ENCODE results near the gene EEPD1.

The EEPD1 gene

DNA sequence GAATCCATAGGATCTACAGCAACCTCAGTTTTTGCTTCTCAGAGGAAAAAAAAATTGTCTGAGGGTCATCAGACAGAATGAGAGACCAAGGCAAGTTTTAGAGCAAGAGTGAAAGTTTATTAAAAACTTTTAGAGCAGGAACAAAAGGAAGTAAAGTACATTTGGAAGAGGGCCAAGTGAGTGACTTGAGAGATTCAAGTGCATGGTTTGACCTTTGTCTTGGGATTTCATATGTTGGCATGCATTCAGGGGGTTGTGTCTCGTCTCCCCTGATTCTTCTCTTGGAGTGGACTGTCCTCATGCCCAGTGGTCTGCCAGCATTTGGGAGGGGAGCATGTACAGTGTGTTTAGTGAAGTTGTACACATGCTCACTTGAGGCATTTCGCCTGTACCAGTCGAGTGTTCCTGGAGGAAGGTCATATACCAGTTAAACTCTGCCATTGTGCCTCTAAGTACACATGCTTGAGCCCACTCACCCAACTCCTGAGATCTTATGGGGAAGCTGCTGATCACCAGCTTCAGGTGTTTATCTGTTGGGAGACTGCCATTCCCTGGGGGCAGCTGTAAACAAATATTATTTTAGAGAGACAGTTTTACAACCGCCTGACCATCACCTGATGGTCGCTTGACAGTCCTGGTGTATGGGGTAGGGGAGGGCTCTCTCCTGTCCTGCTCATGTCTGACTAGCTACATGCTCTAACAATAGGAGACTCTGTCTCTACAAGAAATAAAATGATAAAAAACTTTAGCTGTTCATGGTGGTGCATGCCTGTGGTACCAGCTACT, 109.4 kb downstream of the EEPD1 start:
- no peak for DNase-seq

- no peak for DNase-seq
These were observed 110.0 kb downstream of the EEPD1 start for GRCh38 chr7:36263095-36263484.

GRCh38 chr7:36264123-36264801, 111.2 kb downstream of the EEPD1 start:
- DNase-seq, result no peak

GRCh38 chr7:36264913-36265516, 112.0 kb downstream of the EEPD1 start:
- DNase-seq, result no peak

DNA sequence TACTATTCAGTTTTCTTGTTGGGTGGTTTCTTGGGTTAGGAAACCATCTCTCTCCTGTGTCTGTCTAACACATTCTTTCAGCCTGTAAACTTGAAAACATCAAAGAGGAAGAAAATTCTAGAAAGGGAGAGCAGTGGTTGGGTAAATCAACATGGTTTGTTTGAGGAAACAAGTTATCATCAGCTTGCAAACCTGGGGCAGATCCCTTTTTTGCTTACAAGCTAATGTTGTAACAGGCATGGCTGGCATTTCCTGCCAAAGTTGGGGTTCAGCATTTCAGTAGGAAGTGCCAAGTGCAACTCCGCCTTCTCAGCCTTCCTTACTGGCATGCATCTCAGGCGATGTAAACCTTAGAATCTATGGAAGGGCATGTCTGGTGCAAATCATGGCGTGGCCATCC, 112.6 kb downstream of the EEPD1 start:
- no peak for DNase-seq

DNA sequence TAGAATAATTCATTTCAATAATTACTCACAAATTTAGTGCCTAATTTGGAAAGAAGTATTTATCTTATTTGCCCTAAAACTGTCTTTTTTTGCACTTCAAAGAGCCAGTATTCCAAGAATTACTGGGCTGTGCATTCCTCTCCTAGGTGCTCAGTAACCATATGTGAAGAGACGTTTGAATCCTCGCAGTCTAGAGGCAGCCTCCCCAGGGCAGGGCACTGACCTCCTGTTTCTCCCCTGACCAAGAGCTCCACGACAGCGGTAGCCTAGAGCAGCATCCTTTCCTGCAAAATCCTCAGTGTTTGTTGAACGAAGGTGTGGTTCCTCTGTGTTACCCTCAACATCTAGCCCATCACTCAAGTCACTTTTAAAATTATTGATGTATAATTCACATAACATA, 113.1 kb downstream of the EEPD1 start:
- DNase-seq, result no peak

GRCh38 chr7:36266683-36267082, 113.6 kb downstream of the EEPD1 start:
- no peak for DNase-seq

- DNase-seq, result no peak
These were observed 119.1 kb downstream of the EEPD1 start for GRCh38 chr7:36272211-36272566.

- no peak for DNase-seq
These were observed 119.7 kb downstream of the EEPD1 start for GRCh38 chr7:36272567-36273269.

- DNase-seq, result no peak
These were observed 120.8 kb downstream of the EEPD1 start for GRCh38 chr7:36273836-36274235.

DNA sequence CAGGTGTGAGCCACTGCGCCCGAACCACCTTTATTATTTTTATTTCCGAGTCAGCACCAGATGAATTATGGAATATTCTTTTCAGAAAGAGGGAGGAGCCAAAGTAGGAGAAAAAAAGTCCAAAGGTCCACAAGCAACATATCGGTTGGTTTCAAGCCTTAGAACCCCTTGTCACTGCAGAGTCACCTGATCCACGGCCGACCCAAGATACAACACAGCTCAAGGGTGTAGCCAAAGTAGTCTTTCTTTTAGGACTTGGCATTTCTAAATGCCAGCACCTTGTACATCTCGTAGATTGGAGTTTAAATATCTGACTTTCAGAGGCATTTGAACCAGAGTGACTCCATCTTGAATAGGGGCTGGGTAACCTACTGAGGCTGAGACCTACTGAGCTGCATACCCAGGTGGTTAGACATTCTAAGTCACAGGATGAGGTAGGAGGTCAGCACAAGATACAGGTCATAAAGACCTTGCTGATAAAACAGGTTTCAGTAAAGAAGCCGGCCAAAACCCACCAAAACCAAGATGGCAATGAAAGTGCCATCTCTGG, 122.8 kb downstream of the EEPD1 start:
- no peak for DNase-seq

GRCh38 chr7:36276428-36277248, 123.6 kb downstream of the EEPD1 start:
- no peak for DNase-seq

DNA sequence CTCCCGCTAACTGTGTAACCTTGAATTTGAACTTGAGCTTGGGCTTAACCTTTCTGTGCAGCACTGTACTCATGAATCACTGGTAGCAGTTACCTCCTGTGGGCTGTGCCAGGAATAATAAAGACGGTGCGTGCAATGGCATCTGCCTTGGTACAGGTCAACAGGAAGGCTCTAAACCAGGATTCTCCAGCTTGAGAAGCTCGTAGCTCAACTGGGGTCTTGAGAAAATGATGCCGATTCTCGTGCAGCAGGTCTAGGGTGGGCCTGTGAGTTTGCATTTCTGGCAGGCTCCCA, 124.1 kb downstream of the EEPD1 start:
- no peak for DNase-seq

GRCh38 chr7:36278069-36278619, 125.1 kb downstream of the EEPD1 start:
- no peak for DNase-seq

GRCh38 chr7:36278620-36279172, 125.6 kb downstream of the EEPD1 start:
- no peak for DNase-seq

GRCh38 chr7:36279200-36279925, 126.3 kb downstream of the EEPD1 start:
- DNase-seq, result no peak

DNA sequence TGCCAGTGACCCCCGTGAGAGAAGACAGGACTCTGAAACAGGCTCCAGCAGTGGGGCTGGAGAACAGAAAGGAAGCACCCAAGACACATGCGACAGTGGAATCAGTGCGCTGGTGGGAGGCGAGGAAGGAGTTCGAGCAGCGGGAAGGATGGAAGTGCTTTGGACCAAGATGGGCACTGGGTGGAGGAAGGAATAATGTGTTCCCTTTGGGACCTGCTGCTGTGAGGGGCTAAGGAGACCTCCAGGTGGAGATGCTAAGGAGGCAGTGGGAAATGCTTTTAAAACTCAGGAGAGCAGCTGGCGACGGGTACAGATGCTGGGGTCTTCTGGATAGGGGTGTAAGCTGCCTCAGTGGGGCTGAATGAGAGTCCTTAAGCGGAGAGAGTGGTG, 126.9 kb downstream of the EEPD1 start:
- no peak for DNase-seq

DNA sequence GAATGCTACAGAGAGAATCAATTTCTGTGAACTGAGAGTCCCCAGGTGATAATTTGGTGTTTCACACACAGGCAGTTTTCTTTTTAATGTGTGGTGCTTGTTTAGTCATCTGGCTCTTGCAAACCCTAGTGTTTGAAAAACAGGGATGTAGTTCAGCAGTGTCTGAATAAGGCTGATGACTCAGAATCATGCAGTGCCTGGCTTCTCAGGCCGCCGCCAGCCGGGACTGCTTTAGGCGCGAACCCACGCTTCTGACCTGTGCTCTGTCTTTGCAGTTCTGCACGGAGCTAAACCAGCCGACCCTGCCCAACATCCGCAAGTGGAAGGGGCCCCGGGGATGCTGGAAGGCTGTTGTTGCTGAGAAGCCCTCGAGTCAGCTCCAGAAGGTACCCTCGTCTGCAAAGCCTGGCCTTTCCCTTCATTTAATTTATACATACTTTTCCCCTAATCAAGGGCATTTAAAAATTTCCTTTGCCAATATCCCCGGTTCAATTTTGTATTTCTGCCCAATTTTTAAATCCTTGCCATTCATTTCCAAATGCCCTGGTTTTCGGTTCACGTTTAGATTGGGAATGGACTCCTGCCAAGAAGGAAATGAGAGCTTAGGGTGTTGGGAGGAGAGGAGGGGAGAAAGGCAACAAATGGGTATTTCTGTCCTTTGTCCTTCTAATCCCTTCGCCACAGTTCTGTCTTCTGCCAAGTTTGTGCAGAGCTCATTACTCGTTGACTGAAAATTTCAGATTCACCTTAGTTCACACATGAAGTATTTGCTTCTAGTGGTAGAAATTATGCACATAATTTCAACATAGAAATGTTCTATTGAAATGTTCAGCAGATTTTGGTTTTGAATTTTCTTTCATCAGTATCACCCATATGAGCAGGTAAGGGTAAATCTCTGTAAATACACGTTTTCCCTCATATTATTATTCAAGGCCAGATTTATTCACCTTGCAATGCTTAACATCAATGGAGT, 128.1 kb downstream of the EEPD1 start:
- DNase-seq, result no peak

DNA sequence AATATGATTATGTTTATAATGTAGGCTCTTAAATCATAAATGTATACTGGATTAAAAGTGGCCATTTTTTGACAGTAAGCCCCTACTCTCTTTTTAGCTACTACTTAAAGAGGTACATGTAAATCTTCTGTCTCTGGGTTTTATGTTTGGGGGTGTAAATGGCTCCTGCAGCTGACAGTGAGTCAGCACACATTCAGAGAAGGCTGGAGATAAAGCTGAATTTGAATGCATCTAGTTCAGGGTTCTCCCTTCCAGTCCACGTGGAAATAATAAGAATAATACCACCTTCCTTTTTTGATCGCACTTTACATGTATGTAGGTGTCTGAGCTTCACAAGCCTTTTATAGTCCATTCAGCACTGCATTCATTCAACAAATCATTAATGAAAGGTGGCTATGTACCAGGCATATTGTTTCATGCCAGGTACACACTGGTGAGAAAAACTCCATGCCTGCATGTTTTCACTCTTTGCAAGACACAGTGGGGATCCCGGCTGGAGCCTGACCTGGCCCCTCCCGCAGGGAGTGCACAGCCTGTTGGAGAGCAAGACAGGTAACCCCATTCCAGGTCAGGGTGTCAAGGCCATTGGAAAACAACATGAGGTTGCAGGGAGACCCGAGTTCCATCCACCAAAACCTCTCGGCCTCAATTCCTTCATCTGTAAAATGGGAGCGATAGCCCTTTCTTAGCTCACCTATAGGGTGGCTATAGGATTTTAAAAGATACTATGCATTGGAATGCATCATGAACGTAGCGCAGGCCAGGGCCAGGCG, 129.1 kb downstream of the EEPD1 start:
- DNase-seq, result no peak
